ENCODE results near the gene B3GAT1.

DNA sequence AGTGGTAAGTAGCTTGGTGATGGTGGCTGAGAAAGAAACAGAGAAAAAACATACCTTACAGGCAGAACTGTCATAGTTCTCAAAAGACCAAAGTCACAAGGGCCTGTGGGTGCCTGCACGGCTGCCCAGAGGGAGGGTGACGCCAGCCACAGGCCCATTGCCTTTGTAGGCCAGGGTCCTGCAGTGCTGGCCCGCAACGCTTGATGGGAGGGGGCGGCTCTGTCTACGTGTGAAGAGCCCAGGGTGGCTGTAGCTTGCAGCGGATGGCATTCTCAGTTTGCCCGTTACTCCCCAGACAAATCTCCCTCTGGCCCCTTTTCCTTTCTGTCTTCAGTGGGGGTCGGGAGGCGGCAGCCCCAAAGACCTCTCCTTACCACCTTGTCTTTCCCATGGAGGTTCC, 24.7 kb upstream of the B3GAT1 start:
- TF ChIP-seq CTCF (IDR thresholded peaks at IDR 0.05) = no peak
- no peak for TF ChIP-seq POLR2A (IDR thresholded peaks at IDR 0.05)
